Measurements from ENCODE around the gene AGPAT1. TPM values are rescaled to one million over a fixed set of nuclear protein-coding genes. Genes with fewer than 3 reads are reported as not detected.

AGPAT1 gene
- polyA plus RNA-seq, 3 donors = 9.9 to 34.4 (median 11.3) TPM

- DNase-seq = no peak
- Mint-ChIP-seq H3K4me3 (no peak overlapping the region), H3K27ac (peak overlapping the region in 1 of 7 donors; percentile 16), H3K4me1 (peaks cover 2% of the 10 kb centered on the region), H3K36me3 (peaks cover 32 to 38% of the 10 kb centered on the region in 2 donors), H3K9me3 (no peaks in the 10 kb centered on the region), H3K27me3 (ENCODE audit: low read depth in 3 of 3) (peaks cover 0 to 3% (median 0%) of the 10 kb centered on the region in 3 donors)
- H3K4me1 ChIP-seq (ENCODE audit: control insufficient read depth in 1 of 2, insufficient read depth in 2 of 2, low read length in 2 of 2) = peaks cover 2 to 3% of the 10 kb centered on the region in 2 donors
- 100% methylated on average over 3 of the region's 6 CpGs for WGBS (ENCODE audit: insufficient coverage)
- intact Hi-C loops (cut with micrococcal nuclease) = no loop called here
- no peak overlapping the region for H3K4me3 ChIP-seq (replicated peaks in 1 of 3; ENCODE audit: low read depth in 2 of 3, low read length in 3 of 3)
- peaks cover 27 to 32% of the 10 kb centered on the region in 2 donors for H3K36me3 ChIP-seq (replicated peaks in 1 of 2; ENCODE audit: control insufficient read depth in 1 of 2, insufficient read depth in 2 of 2, low read length in 2 of 2)
- TF ChIP-seq CTCF (IDR thresholded peaks at IDR 0.05) = no peak
- H4K20me1 ChIP-seq (ENCODE audit: insufficient read depth, low read length) = no peaks in the 10 kb centered on the region
- H2AFZ ChIP-seq (ENCODE audit: insufficient read depth, low read depth, low read length, poor library complexity, severe bottlenecking) = no peak overlapping the region
- no peak overlapping the region for H3K27ac ChIP-seq (ENCODE audit: low read depth in 1 of 2, low read length in 2 of 2)
- H3K79me2 ChIP-seq (ENCODE audit: insufficient read depth, low read length) = no peaks in the 10 kb centered on the region
- no peaks in the 10 kb centered on the region for H3K9me3 ChIP-seq (replicated peaks in 1 of 2; ENCODE audit: control insufficient read depth in 1 of 2, insufficient read depth in 1 of 2, low read length in 2 of 2)
- H3K27me3 ChIP-seq (ENCODE audit: control insufficient read depth in 2 of 2, insufficient read depth in 2 of 2, low read length in 2 of 2) = no peaks in the 10 kb centered on the region
- no peak overlapping the region for H3K4me2 ChIP-seq (replicated peaks; ENCODE audit: extremely low read depth, low read length, poor library complexity, severe bottlenecking)
- H3K9ac ChIP-seq (ENCODE audit: insufficient read depth, low read length, poor library complexity, severe bottlenecking) = no peak overlapping the region
These were observed 8.1 kb downstream of the AGPAT1 start for GRCh38 chr6:32167761-32168262.

- Mint-ChIP-seq H3K27ac (peak overlapping the region in 2 of 7 donors; percentile 16 to 42), H3K4me3 (no peak overlapping the region), H3K36me3 (peaks cover 32 to 38% of the 10 kb centered on the region in 2 donors), H3K9me3 (no peaks in the 10 kb centered on the region), H3K27me3 (ENCODE audit: low read depth in 3 of 3) (peaks cover 0 to 3% (median 1%) of the 10 kb centered on the region in 3 donors), H3K4me1 (no peaks in the 10 kb centered on the region)
- no peak for TF ChIP-seq CTCF (IDR thresholded peaks at IDR 0.05)
- 97% methylated on average over 24 of the region's 32 CpGs for WGBS (ENCODE audit: insufficient coverage)
- H3K27me3 ChIP-seq (ENCODE audit: control insufficient read depth in 2 of 2, insufficient read depth in 2 of 2, low read length in 2 of 2) = no peaks in the 10 kb centered on the region
- no peak overlapping the region for H3K4me2 ChIP-seq (replicated peaks; ENCODE audit: extremely low read depth, low read length, poor library complexity, severe bottlenecking)
- no peak overlapping the region for H3K4me3 ChIP-seq (replicated peaks in 1 of 3; ENCODE audit: low read depth in 2 of 3, low read length in 3 of 3)
- no peak overlapping the region for H3K27ac ChIP-seq (ENCODE audit: low read depth in 1 of 2, low read length in 2 of 2)
- no peaks in the 10 kb centered on the region for H3K9me3 ChIP-seq (replicated peaks in 1 of 2; ENCODE audit: control insufficient read depth in 1 of 2, insufficient read depth in 1 of 2, low read length in 2 of 2)
- H3K9ac ChIP-seq (ENCODE audit: insufficient read depth, low read length, poor library complexity, severe bottlenecking) = no peak overlapping the region
- no peaks in the 10 kb centered on the region for H3K79me2 ChIP-seq (ENCODE audit: insufficient read depth, low read length)
- H3K36me3 ChIP-seq (replicated peaks in 1 of 2; ENCODE audit: control insufficient read depth in 1 of 2, insufficient read depth in 2 of 2, low read length in 2 of 2) = peaks cover 27 to 32% of the 10 kb centered on the region in 2 donors
- no peak overlapping the region for H2AFZ ChIP-seq (ENCODE audit: insufficient read depth, low read depth, low read length, poor library complexity, severe bottlenecking)
- H3K4me1 ChIP-seq (ENCODE audit: control insufficient read depth in 1 of 2, insufficient read depth in 2 of 2, low read length in 2 of 2) = no peaks in the 10 kb centered on the region
- H4K20me1 ChIP-seq (ENCODE audit: insufficient read depth, low read length) = no peaks in the 10 kb centered on the region
- DNase-seq = no peak
- intact Hi-C loops (cut with micrococcal nuclease) = no loop called here
These were observed 8.6 kb downstream of the AGPAT1 start for GRCh38 chr6:32167154-32167760.
